ENCODE measurements around the gene TCEANC2. TPM values are rescaled to one million over a fixed set of nuclear protein-coding genes. Genes with fewer than 3 reads are reported as not detected.

The TCEANC2 gene
- total RNA-seq, 1 donor from 2014 or later: 6.7 TPM

- Mint-ChIP-seq H3K36me3 (ENCODE audit: insufficient read depth) (no peaks in the 10 kb centered on the region), H3K27ac (no peak overlapping the region), H3K4me1 (ENCODE audit: low read depth) (peaks cover 8% of the 10 kb centered on the region), H3K9me3 (ENCODE audit: low read depth) (no peaks in the 10 kb centered on the region), H3K4me3 (ENCODE audit: low read depth) (no peak overlapping the region), H3K27me3 (peaks cover 9% of the 10 kb centered on the region)
- no peak for DNase-seq (ENCODE audit: low spot score, unreplicated experiment)
- no peak for TF ChIP-seq CTCF (IDR thresholded peaks at IDR 0.05; ENCODE audit: unreplicated experiment)
These were observed 40.5 kb upstream of the TCEANC2 start for GRCh38 chr1:54012863-54013262.

- Mint-ChIP-seq H3K9me3 (ENCODE audit: low read depth) (no peaks in the 10 kb centered on the region), H3K4me3 (ENCODE audit: low read depth) (no peak overlapping the region), H3K27ac (no peak overlapping the region), H3K36me3 (ENCODE audit: insufficient read depth) (no peaks in the 10 kb centered on the region), H3K27me3 (peaks cover 11% of the 10 kb centered on the region), H3K4me1 (ENCODE audit: low read depth) (peaks cover 8% of the 10 kb centered on the region)
- no peak for TF ChIP-seq CTCF (IDR thresholded peaks at IDR 0.05; ENCODE audit: unreplicated experiment)
- DNase-seq (ENCODE audit: low spot score, unreplicated experiment): no peak
These were observed 39.9 kb upstream of the TCEANC2 start for GRCh38 chr1:54013393-54014008.

GRCh38 chr1:54014009-54014629 is 39.3 kb upstream of the TCEANC2 start:
- Mint-ChIP-seq H3K36me3 (ENCODE audit: insufficient read depth) (no peaks in the 10 kb centered on the region), H3K9me3 (ENCODE audit: low read depth) (no peaks in the 10 kb centered on the region), H3K4me3 (ENCODE audit: low read depth) (no peak overlapping the region), H3K27ac (no peak overlapping the region), H3K4me1 (ENCODE audit: low read depth) (peaks cover 8% of the 10 kb centered on the region), H3K27me3 (peaks cover 12% of the 10 kb centered on the region)
- no peak for DNase-seq (ENCODE audit: low spot score, unreplicated experiment)
- TF ChIP-seq CTCF (IDR thresholded peaks at IDR 0.05; ENCODE audit: unreplicated experiment): no peak

GRCh38 chr1:54016343-54017282 is 36.8 kb upstream of the TCEANC2 start:
- no peaks in the 10 kb centered on the region for H3K36me3 Mint-ChIP-seq (ENCODE audit: insufficient read depth)
- H3K4me1 Mint-ChIP-seq (ENCODE audit: low read depth): peaks cover 8% of the 10 kb centered on the region
- no peak for TF ChIP-seq CTCF (IDR thresholded peaks at IDR 0.05; ENCODE audit: unreplicated experiment)
- H3K27me3 Mint-ChIP-seq: peaks cover 7% of the 10 kb centered on the region
- H3K9me3 Mint-ChIP-seq (ENCODE audit: low read depth): no peaks in the 10 kb centered on the region
- DNase-seq (ENCODE audit: low spot score, unreplicated experiment): no peak
- peak overlapping the region; percentile 90 for H3K27ac Mint-ChIP-seq
- no peak overlapping the region for H3K4me3 Mint-ChIP-seq (ENCODE audit: low read depth)

GRCh38 chr1:54017979-54018378 is 35.4 kb upstream of the TCEANC2 start, which contains the start of gene LDLRAD1:
Gene LDLRAD1, minus strand, starts transcription at chr1:54018186. Its CDS starts 74 bp downstream, at chr1:54018112.
- Mint-ChIP-seq H3K4me3 (ENCODE audit: low read depth) (no peak within 1 kb of the TSS), H3K9me3 (ENCODE audit: low read depth) (no peaks in the 10 kb centered on the region), H3K27me3 (peaks cover 7% of the 10 kb centered on the region), H3K36me3 (ENCODE audit: insufficient read depth) (no peaks in the 10 kb centered on the region), H3K4me1 (ENCODE audit: low read depth) (peaks cover 8% of the 10 kb centered on the region), H3K27ac (peak within 1 kb of the TSS; percentile 16)
- TF ChIP-seq CTCF (IDR thresholded peaks at IDR 0.05; ENCODE audit: unreplicated experiment): no peak
- DNase-seq (ENCODE audit: low spot score, unreplicated experiment): no peak
